Stimulated activated CD4-positive, alpha-beta T cell treated with anti-CD3 and anti-CD28 coated beads, Interleukin-15, amount 100 ng/mL, for 48 hours (primary cell): Measurements from ENCODE around the gene PROCA1.

ENCODE experiments used
- DNase-seq, 2 donors: peaks; one replicate each; pipeline ENCODE4 v3.0.0-alpha.2; 2020; ENCODE audit warnings: low read depth in 2 of 2

PROCA1 gene

GRCh38 chr17:28711723-28712031 is at the start of gene PROCA1:
PROCA1 (minus strand) TSS chr17:28711888; CDS start chr17:28711660, 228 bp downstream.
- no peak for DNase-seq

- DNase-seq, result no peak
Observed at GRCh38 chr17:28760601-28761562, 49.2 kb upstream of the PROCA1 start.

- no peak for DNase-seq
Observed at GRCh38 chr17:28759256-28759865, 47.7 kb upstream of the PROCA1 start.

- no peak for DNase-seq
Observed at GRCh38 chr17:28758411-28759121, 46.9 kb upstream of the PROCA1 start.

GRCh38 chr17:28756049-28756804 is 44.5 kb upstream of the PROCA1 start:
- no peak for DNase-seq

- no peak for DNase-seq
Observed at GRCh38 chr17:28755486-28755885, 43.8 kb upstream of the PROCA1 start.

- DNase-seq, result no peak
Observed at GRCh38 chr17:28751600-28752366, 40.1 kb upstream of the PROCA1 start.

- DNase-seq, result peak; percentile 82 to 86
Observed at GRCh38 chr17:28750178-28751047, 38.7 kb upstream of the PROCA1 start.

- no peak for DNase-seq
Observed at GRCh38 chr17:28749516-28750177, 38.0 kb upstream of the PROCA1 start.

GRCh38 chr17:28748852-28749515 is 37.3 kb upstream of the PROCA1 start:
- DNase-seq, result no peak

- DNase-seq, result no peak
Observed at GRCh38 chr17:28747801-28748750, 36.4 kb upstream of the PROCA1 start.

- DNase-seq, result no peak
Observed at GRCh38 chr17:28747051-28747691, 35.5 kb upstream of the PROCA1 start.

- no peak for DNase-seq
Observed at GRCh38 chr17:28746611-28747050, 34.9 kb upstream of the PROCA1 start.

- DNase-seq, result no peak
Observed at GRCh38 chr17:28745786-28746411, 34.2 kb upstream of the PROCA1 start.

GRCh38 chr17:28744972-28745785 is 33.5 kb upstream of the PROCA1 start:
- peak in 1 of 2 donors; percentile 17 for DNase-seq
